ENCODE measurements around the gene PLEKHA5. TPM values are rescaled to one million over a fixed set of nuclear protein-coding genes. Genes with fewer than 3 reads are reported as not detected.
A peak's percentile ranks its signal among the peaks of the same experiment; 100 is the strongest.

PLEKHA5 gene
- total RNA-seq, 4 donors from 2014 or later: 25.8 to 65.5 (median 34.1) TPM

GRCh38 chr12:19299765-19300164 is 170.2 kb downstream of the PLEKHA5 start:
- peaks cover 14% of the 10 kb centered on the region for H3K4me1 ChIP-seq
- no peak for DNase-seq (ENCODE audit: low spot score in 2 of 2)
- peak overlapping the region; percentile 5 for H3K4me3 ChIP-seq
- peak overlapping the region; percentile 51 for H3K27ac ChIP-seq
- WGBS: 46% methylated on average over 3 of the region's 3 CpGs
- H3K36me3 ChIP-seq: no peaks in the 10 kb centered on the region
- H3K27me3 ChIP-seq: no peaks in the 10 kb centered on the region
- no peaks in the 10 kb centered on the region for H3K9me3 ChIP-seq
- no peak for TF ChIP-seq POLR2A (IDR thresholded peaks at IDR 0.05)

GRCh38 chr12:19301223-19301622 is 171.7 kb downstream of the PLEKHA5 start:
- Histone ChIP-seq H3K27ac (no peak overlapping the region), H3K27me3 (no peaks in the 10 kb centered on the region), H3K4me1 (peaks cover 10% of the 10 kb centered on the region), H3K4me3 (no peak overlapping the region), H3K36me3 (peaks cover under 1% of the 10 kb centered on the region), H3K9me3 (no peaks in the 10 kb centered on the region)
- TF ChIP-seq POLR2AphosphoS5 (IDR thresholded peaks at IDR 0.05): no peak
- no peak for TF ChIP-seq CTCF (IDR thresholded peaks at IDR 0.05)
- no peak for TF ChIP-seq POLR2A (IDR thresholded peaks at IDR 0.05)
- TF ChIP-seq EP300 (IDR thresholded peaks at IDR 0.05): no peak
- DNase-seq (ENCODE audit: low spot score in 2 of 2): no peak

- no peak for TF ChIP-seq CTCF (IDR thresholded peaks at IDR 0.05)
- no peak for TF ChIP-seq EP300 (IDR thresholded peaks at IDR 0.05)
- TF ChIP-seq POLR2AphosphoS5 (IDR thresholded peaks at IDR 0.05): no peak
- TF ChIP-seq POLR2A (IDR thresholded peaks at IDR 0.05): no peak
- Histone ChIP-seq H3K4me1 (peaks cover 10% of the 10 kb centered on the region), H3K9me3 (no peaks in the 10 kb centered on the region), H3K36me3 (peaks cover 6% of the 10 kb centered on the region), H3K4me3 (no peak overlapping the region), H3K27me3 (no peaks in the 10 kb centered on the region), H3K27ac (no peak overlapping the region)
- no peak for DNase-seq (ENCODE audit: low spot score in 2 of 2)
- 73% methylated on average over 1 of the region's 1 CpG for WGBS
These were observed 172.2 kb downstream of the PLEKHA5 start for GRCh38 chr12:19301688-19302087.

GRCh38 chr12:19302100-19302640 is 172.6 kb downstream of the PLEKHA5 start:
- no peak overlapping the region for H3K27ac ChIP-seq
- no peak overlapping the region for H3K4me3 ChIP-seq
- TF ChIP-seq POLR2A (IDR thresholded peaks at IDR 0.05) (no peak), POLR2AphosphoS5 (IDR thresholded peaks at IDR 0.05) (no peak), EP300 (IDR thresholded peaks at IDR 0.05) (no peak), CTCF (IDR thresholded peaks at IDR 0.05) (no peak)
- H3K27me3 ChIP-seq: no peaks in the 10 kb centered on the region
- peaks cover 10% of the 10 kb centered on the region for H3K4me1 ChIP-seq
- no peaks in the 10 kb centered on the region for H3K9me3 ChIP-seq
- peaks cover 6% of the 10 kb centered on the region for H3K36me3 ChIP-seq
- DNase-seq (ENCODE audit: low spot score in 2 of 2): no peak
- WGBS: 91% methylated on average over 5 of the region's 5 CpGs

GRCh38 chr12:19303496-19303895 is 174.0 kb downstream of the PLEKHA5 start:
- H3K27ac ChIP-seq: no peak overlapping the region
- no peaks in the 10 kb centered on the region for H3K27me3 ChIP-seq
- no peak overlapping the region for H3K4me3 ChIP-seq
- H3K36me3 ChIP-seq: peaks cover 6% of the 10 kb centered on the region
- H3K4me1 ChIP-seq: peaks cover 10% of the 10 kb centered on the region
- DNase-seq (ENCODE audit: low spot score in 2 of 2): no peak
- TF ChIP-seq EP300 (IDR thresholded peaks at IDR 0.05) (no peak), POLR2A (IDR thresholded peaks at IDR 0.05) (no peak), POLR2AphosphoS5 (IDR thresholded peaks at IDR 0.05) (no peak), CTCF (IDR thresholded peaks at IDR 0.05) (no peak)
- no peaks in the 10 kb centered on the region for H3K9me3 ChIP-seq
- 93% methylated on average over 3 of the region's 3 CpGs for WGBS
